K562 (cell line): ENCODE data around the gene MGRN1. TPM values are rescaled to one million over a fixed set of nuclear protein-coding genes. Genes with fewer than 3 reads are reported as not detected.

Experiments used
- ATAC-seq: fragments of 200-7000 bp; cut with Tn5 transposase; 3 replicates; pipeline ENCODE4 v1.9.1; 2020; ENCODE audit warnings: moderate library complexity
- BruUV-seq: library from RNA; stranded (reverse); fragments of 400-500 nt; replicated peaks from 2 replicates; lab custom pipeline; 2021; lab: Mats Ljungman, UMichigan
- CTCF ChIA-PET: fragments of 300-600 bp; formaldehyde crosslinking; extraction: SDS; loops from one replicate; lab custom pipeline; 2021; ENCODE audit warnings: low intra/inter-chr PET ratio; lab: Yijun Ruan, JAX
- POLR2A ChIA-PET: fragments of 300-600, 350-650 bp; sonication (Branson Sonifier 250); formaldehyde crosslinking; extraction: SDS; loops from one replicate; lab custom pipeline; 2021; ENCODE audit warnings: antibody characterized with exemption, inconsistent platforms; lab: Yijun Ruan, JAX
- DNase-seq, 4 experiments: peaks; one replicate each; pipeline versions ENCODE4 v3.0.0 to v3.0.0-alpha.2; 2011 to 2018; ENCODE audit warnings: low spot score in 3 of 4, mixed read lengths in 3 of 4; ENCODE audit errors: extremely low read depth in 1 of 4
- FAIRE-seq: peaks from 2 replicates; lab custom pipeline; 2011; peaks lifted over from hg19 to GRCh38; lab: Jason Lieb, UNC
- H2AFZ ChIP-seq: 2 replicates; pipeline ENCODE4 v1.6.0; 2011; ENCODE audit warnings: low read depth, low read length, control low read depth, inconsistent platforms
- H3K27ac ChIP-seq: fragments of 200-600 bp; 3 replicates; pipeline ENCODE4 v1.8.0; 2011; ENCODE audit warnings: low read depth, mild to moderate bottlenecking, control low read depth, inconsistent platforms, low read length, moderate library complexity, mixed read lengths; ENCODE audit errors: extremely low read depth
- H3K27me3 ChIP-seq, 2 experiments: fragments of 300-600 bp in 1 of 2; 2 replicates in 1 of 2; 3 replicates in 1 of 2; pipeline versions ENCODE4 v1.6.0 to v1.8.0; 2011; ENCODE audit warnings: inconsistent platforms in 2 of 2, low read length in 2 of 2, mild to moderate bottlenecking in 1 of 2, mixed read lengths in 1 of 2, moderate library complexity in 1 of 2; ENCODE audit not compliant: control insufficient read depth in 2 of 2, insufficient read depth in 2 of 2
- H3K36me3 ChIP-seq: fragments of 300-600 bp; 3 replicates; pipeline ENCODE4 v1.8.0; 2011; ENCODE audit warnings: mild to moderate bottlenecking, low read length, inconsistent platforms; ENCODE audit not compliant: control insufficient read depth, insufficient read depth
- H3K4me1 ChIP-seq, 2 experiments: fragments of 200-600 bp in 1 of 2; replicated peaks in 1 of 2; 2 replicates in 1 of 2; 3 replicates in 1 of 2; pipeline versions ENCODE4 v1.5.1 to v1.8.0; 2011; ENCODE audit warnings: inconsistent platforms in 2 of 2, low read length in 2 of 2, mild to moderate bottlenecking in 1 of 2, mixed read lengths in 1 of 2, moderate library complexity in 1 of 2; ENCODE audit not compliant: control insufficient read depth in 2 of 2, insufficient read depth in 2 of 2
- H3K4me2 ChIP-seq: 2 replicates; pipeline ENCODE4 v1.6.1; 2011; ENCODE audit warnings: low read length, control low read depth, inconsistent platforms, mixed read lengths; ENCODE audit not compliant: insufficient read depth
- H3K4me3 ChIP-seq: fragments of 200-600 bp; sonication (generic), shearing (Covaris generic); 2 replicates; pipeline ENCODE4 v1.5.1; 2016; ENCODE audit warnings: control low read depth, inconsistent platforms
- H3K79me2 ChIP-seq: fragments of 200-600 bp; 3 replicates; pipeline ENCODE4 v1.8.0; 2011; ENCODE audit warnings: low read length, inconsistent platforms; ENCODE audit not compliant: control insufficient read depth, insufficient read depth
- H3K9ac ChIP-seq, 2 experiments: 2 replicates each; pipeline versions ENCODE4 v1.6.0 to v1.6.1; 2011; ENCODE audit warnings: low read depth in 2 of 2, low read length in 2 of 2, control low read depth in 1 of 2, inconsistent platforms in 1 of 2, mild to moderate bottlenecking in 1 of 2, mixed read lengths in 1 of 2; ENCODE audit not compliant: insufficient read depth in 1 of 2
- H3K9me1 ChIP-seq: one replicate; pipeline ENCODE4 v1.6.0; 2011; ENCODE audit warnings: inconsistent platforms, mild to moderate bottlenecking, low read length, moderate library complexity; ENCODE audit not compliant: control insufficient read depth, insufficient read depth
- H3K9me3 ChIP-seq: replicated peaks from 2 replicates; pipeline ENCODE4 v1.5.1; 2011; ENCODE audit warnings: low read depth, low read length, inconsistent platforms; ENCODE audit not compliant: control insufficient read depth, insufficient read depth
- H4K20me1 ChIP-seq: replicated peaks from 2 replicates; pipeline ENCODE4 v1.6.1; 2011; ENCODE audit warnings: low read length, inconsistent platforms, mixed read lengths; ENCODE audit not compliant: control insufficient read depth, insufficient read depth
- C11orf30 ChIP-seq: fragments of 450-650 bp; IDR thresholded peaks from 2 replicates; pipeline ENCODE4 v1.6.1; 2016; ENCODE audit warnings: low read depth, mild to moderate bottlenecking
- FOXA1 ChIP-seq: fragments of 450-650 bp; IDR thresholded peaks from 2 replicates; pipeline ENCODE4 v1.6.1; 2016; ENCODE audit warnings: mild to moderate bottlenecking, borderline replicate concordance
- ZNF316 ChIP-seq: fragments of 450-650 bp; IDR thresholded peaks from 2 replicates; pipeline ENCODE4 v1.6.1; 2016
- WGBS: fragments of 100-300 bp; shearing (Covaris generic); methylation state at CpG from one replicate; pipeline ENCODE4 v1.1.6; 2016; ENCODE audit warnings: low coverage, mixed read lengths; ENCODE audit not compliant: insufficient coverage; ENCODE audit errors: missing lambda C conversion rate; 5-methylcytosine and 5-hydroxymethylcytosine counted together
- in situ Hi-C: fragments of 300-500 bp; cut with MboI; formaldehyde crosslinking; loops from 4 replicates; pipeline ENCODE4 v1.15.0; 2018; ENCODE audit warnings: inconsistent platforms, mixed read lengths
- intact Hi-C: fragments of 100-400 bp; cut with micrococcal nuclease; formaldehyde crosslinking; loops from 2 replicates; pipeline ENCODE4 v1.14.2; 2022
- polyA plus RNA-seq, 8 experiments: library from polyadenylated mRNA; depleted of rRNA in 4 of 8; stranded (reverse) in 5 of 8; unstranded in 3 of 8; fragments of >200 nt; fragmentation: Nextera tagmentation in 2 of 8; fragmentation: Illumina TruSeq in 1 of 8; extraction: Ambion mirVana in 2 of 8; extraction: Trizol in 1 of 8; gene quantifications; 2 replicates each; pipeline versions ENCODE4 v1.2.1 to v1.2.3, GENCODE V29; 2011 to 2014; ENCODE audit warnings: inconsistent platforms in 1 of 8, missing spikeins in 1 of 8
- total RNA-seq, 7 experiments: library from RNA; depleted of rRNA in 6 of 7; stranded (reverse); fragments of >200 nt in 6 of 7; fragmentation: Illumina TruSeq in 2 of 7; extraction: Trizol in 2 of 7; gene quantifications; 2 replicates each; pipeline versions ENCODE4 v1.2.1 to v1.2.3, GENCODE V29; 2011 to 2021; ENCODE audit warnings: low replicate concordance in 1 of 7
- TF ChIP-seq, protein P1 (sequence below): sonication (generic); formaldehyde crosslinking; IDR thresholded peaks from 2 replicates; pipeline ENCODE4 v1.8.0; 2022; ENCODE audit warnings: mild to moderate bottlenecking, missing genetic modification reagents, borderline replicate concordance
- TF ChIP-seq, protein P2 (sequence below): fragments of 250-450 bp; sonication (Bioruptor Pico); IDR thresholded peaks from 2 replicates; pipeline ENCODE4 v1.4.0; 2020; ENCODE audit warnings: mild to moderate bottlenecking

The MGRN1 gene
- total and polyA plus RNA-seq, 9 of the 15 experiments (the other 6 are each of a cell fraction or from before 2014, with no cell fraction given): 0.15 to 37.9 (median 6.0) TPM

DNA sequence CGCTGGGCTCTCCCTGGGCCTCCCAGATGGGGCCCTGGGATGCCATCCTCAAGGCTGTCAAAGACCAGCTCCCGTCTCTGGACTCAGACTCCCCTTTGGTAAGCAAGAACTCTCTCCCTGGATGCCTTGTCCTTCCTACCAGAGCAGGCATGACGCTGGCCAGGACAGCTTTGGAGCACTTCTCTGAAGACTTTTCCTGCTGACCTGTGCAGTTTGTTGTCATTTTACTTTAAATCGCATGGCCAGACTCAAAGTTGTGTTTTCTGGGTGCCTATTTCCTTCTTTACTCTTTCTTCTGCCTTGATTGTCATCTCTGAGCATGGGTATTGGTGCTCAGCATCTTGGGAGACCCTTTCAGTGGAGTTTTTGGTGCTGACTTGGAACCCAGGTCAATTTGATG, 111.9 kb downstream of the MGRN1 start:
- H3K4me3 ChIP-seq: no peak overlapping the region
- no peaks in the 10 kb centered on the region for H3K27me3 ChIP-seq
- H3K9me1 ChIP-seq: no peaks in the 10 kb centered on the region
- H3K79me2 ChIP-seq: peaks cover 23% of the 10 kb centered on the region
- TF ChIP-seq C11orf30 (peak; percentile 20; the same call in 1 of the 2 replicates), FOXA1 (no peak), ZNF316 (peak; percentile 67)
- TF ChIP-seq, protein P1, sequence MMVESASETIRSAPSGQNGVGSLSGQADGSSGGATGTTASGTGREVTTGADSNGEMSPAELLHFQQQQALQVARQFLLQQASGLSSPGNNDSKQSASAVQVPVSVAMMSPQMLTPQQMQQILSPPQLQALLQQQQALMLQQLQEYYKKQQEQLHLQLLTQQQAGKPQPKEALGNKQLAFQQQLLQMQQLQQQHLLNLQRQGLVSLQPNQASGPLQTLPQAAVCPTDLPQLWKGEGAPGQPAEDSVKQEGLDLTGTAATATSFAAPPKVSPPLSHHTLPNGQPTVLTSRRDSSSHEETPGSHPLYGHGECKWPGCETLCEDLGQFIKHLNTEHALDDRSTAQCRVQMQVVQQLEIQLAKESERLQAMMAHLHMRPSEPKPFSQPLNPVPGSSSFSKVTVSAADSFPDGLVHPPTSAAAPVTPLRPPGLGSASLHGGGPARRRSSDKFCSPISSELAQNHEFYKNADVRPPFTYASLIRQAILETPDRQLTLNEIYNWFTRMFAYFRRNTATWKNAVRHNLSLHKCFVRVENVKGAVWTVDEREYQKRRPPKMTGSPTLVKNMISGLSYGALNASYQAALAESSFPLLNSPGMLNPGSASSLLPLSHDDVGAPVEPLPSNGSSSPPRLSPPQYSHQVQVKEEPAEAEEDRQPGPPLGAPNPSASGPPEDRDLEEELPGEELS (CRISPR knock-in tag): no peak
- TF ChIP-seq, protein P2, sequence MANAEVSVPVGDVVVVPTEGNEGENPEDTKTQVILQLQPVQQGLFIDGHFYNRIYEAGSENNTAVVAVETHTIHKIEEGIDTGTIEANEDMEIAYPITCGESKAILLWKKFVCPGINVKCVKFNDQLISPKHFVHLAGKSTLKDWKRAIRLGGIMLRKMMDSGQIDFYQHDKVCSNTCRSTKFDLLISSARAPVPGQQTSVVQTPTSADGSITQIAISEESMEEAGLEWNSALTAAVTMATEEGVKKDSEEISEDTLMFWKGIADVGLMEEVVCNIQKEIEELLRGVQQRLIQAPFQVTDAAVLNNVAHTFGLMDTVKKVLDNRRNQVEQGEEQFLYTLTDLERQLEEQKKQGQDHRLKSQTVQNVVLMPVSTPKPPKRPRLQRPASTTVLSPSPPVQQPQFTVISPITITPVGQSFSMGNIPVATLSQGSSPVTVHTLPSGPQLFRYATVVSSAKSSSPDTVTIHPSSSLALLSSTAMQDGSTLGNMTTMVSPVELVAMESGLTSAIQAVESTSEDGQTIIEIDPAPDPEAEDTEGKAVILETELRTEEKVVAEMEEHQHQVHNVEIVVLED (CRISPR knock-in tag): no peak
- 45% methylated on average over 4 of the region's 4 CpGs for WGBS
- CTCF ChIA-PET: no interaction called here
- peak overlapping the region in 1 of 2 experiments; percentile 36; a peak in 1 of 4 replicates for H3K9ac ChIP-seq
- peaks cover 0 to 22% of the 10 kb centered on the region in 2 experiments; a peak in 3 of 5 replicates for H3K4me1 ChIP-seq
- no peak overlapping the region for H2AFZ ChIP-seq
- intact Hi-C loops: no loop called here
- no peak overlapping the region for H3K4me2 ChIP-seq
- BruUV-seq: no TSS peak
- no peak overlapping the region for H3K27ac ChIP-seq
- H4K20me1 ChIP-seq: no peaks in the 10 kb centered on the region
- DNase-seq (no peak), ATAC-seq (no peak), FAIRE-seq (no peak)
- in situ Hi-C loops: no loop called here
- H3K36me3 ChIP-seq: peaks cover 2% of the 10 kb centered on the region; the same call in 1 of the 3 replicates
- H3K9me3 ChIP-seq: no peaks in the 10 kb centered on the region
- POLR2A ChIA-PET: interaction anchor here (0.6 to 0.7 kb wide), 2 partner anchors 11 to 19 kb away, joined by 3 to 5 read pairs; no protein-coding TSS in a partner anchor
